BJ (cell line): ENCODE results near the gene MBIP. TPM values are rescaled to one million over a fixed set of nuclear protein-coding genes. Genes with fewer than 3 reads are reported as not detected.

Source experiments
- CTCF ChIA-PET: fragments of 350-600 bp; formaldehyde crosslinking; extraction: SDS; loops from one replicate; lab custom pipeline; 2021; ENCODE audit warnings: antibody characterized with exemption, inconsistent platforms; lab: Yijun Ruan, JAX
- POLR2A ChIA-PET: fragments of 300-600 bp; sonication (Branson Sonifier 250); formaldehyde crosslinking; extraction: SDS; loops from one replicate; lab custom pipeline; 2021; ENCODE audit warnings: antibody characterized with exemption; lab: Charles Lee
- DNase-seq: peaks from one replicate; pipeline ENCODE4 v3.0.0-alpha.2; 2011; ENCODE audit warnings: low read depth
- H3K27me3 ChIP-seq: 2 replicates; pipeline ENCODE4 v1.6.0; 2011; ENCODE audit warnings: low read length; ENCODE audit not compliant: control insufficient read depth, insufficient read depth
- H3K36me3 ChIP-seq: 2 replicates; pipeline ENCODE4 v1.5.1; 2011; ENCODE audit warnings: low read length; ENCODE audit not compliant: control insufficient read depth, insufficient read depth
- H3K4me3 ChIP-seq: 2 replicates; pipeline ENCODE4 v1.5.1; 2011; ENCODE audit warnings: low read depth, mild to moderate bottlenecking, control low read depth, low read length
- CTCF ChIP-seq: IDR thresholded peaks from 2 replicates; pipeline ENCODE4 v1.5.1; 2011; ENCODE audit warnings: low read depth, mild to moderate bottlenecking, control low read depth, inconsistent platforms, low read length, moderate library complexity; ENCODE audit not compliant: insufficient read depth
- polyA plus RNA-seq: library from polyadenylated mRNA; depleted of rRNA; stranded (reverse); fragments of >200 nt; gene quantifications from 2 replicates; pipeline ENCODE4 v1.2.3, GENCODE V29; 2011

Gene MBIP
- polyA plus RNA-seq, 1 experiment = 10.7 TPM

GRCh38 chr14:36320897-36321381 is 502 bp upstream of the MBIP start:
- ChIA-PET POLR2A (interaction anchor here (1.0 kb wide), 1 partner anchor 27 kb away, joined by 15 read pairs; no protein-coding TSS in a partner anchor), CTCF (interaction anchor here (0.6 to 2.0 kb wide), 3 partner anchors 53 to 1720 kb away, joined by 3 to 7 read pairs (median 6); no protein-coding TSS in a partner anchor)
- Histone ChIP-seq H3K27me3 (0 out of 2 replicates have a peak, but pooled peaks cover 3% of the 10 kb centered on the region), H3K4me3 (peak overlapping the region; percentile 83), H3K36me3 (no peaks in the 10 kb centered on the region)
- no peak for TF ChIP-seq CTCF
- no peak for DNase-seq

GRCh38 chr14:36319899-36320199 is 588 bp downstream of the MBIP start:
- no peak for TF ChIP-seq CTCF
- Histone ChIP-seq H3K4me3 (peak overlapping the region; percentile 83), H3K27me3 (0 out of 2 replicates have a peak, but pooled peaks cover 2% of the 10 kb centered on the region), H3K36me3 (no peaks in the 10 kb centered on the region)
- ChIA-PET CTCF (interaction anchor here (0.8 to 2.0 kb wide), 2 partner anchors 249 to 251 kb away, joined by 3 to 7 read pairs; no protein-coding TSS in a partner anchor), POLR2A (interaction anchor here (0.5 kb wide), 1 partner anchor 306 kb away, joined by 3 read pairs; no protein-coding TSS in a partner anchor)
- DNase-seq = no peak

GRCh38 chr14:36317650-36318049 is 2.8 kb downstream of the MBIP start:
- DNase-seq = no peak
- H3K4me3 ChIP-seq = no peak overlapping the region
- no peaks in the 10 kb centered on the region for H3K36me3 ChIP-seq
- H3K27me3 ChIP-seq = no peaks in the 10 kb centered on the region
- ChIA-PET CTCF (interaction anchor here (0.7 kb wide), 1 partner anchor 56 kb away, joined by 3 read pairs; no protein-coding TSS in a partner anchor), POLR2A (no interaction called here)
- TF ChIP-seq CTCF = no peak

GRCh38 chr14:36316131-36316530 is 4.3 kb downstream of the MBIP start:
- CTCF ChIA-PET = no interaction called here

More at GRCh38 chr14:36316131-36316530, 4.3 kb downstream of the MBIP start:
- peaks cover 2% of the 10 kb centered on the region; the same call in 1 of the 2 replicates for H3K36me3 ChIP-seq
- POLR2A ChIA-PET = no interaction called here
- H3K4me3 ChIP-seq = no peak overlapping the region
- no peak for TF ChIP-seq CTCF
- no peak for DNase-seq
- H3K27me3 ChIP-seq = no peaks in the 10 kb centered on the region
